Stimulated activated CD4-positive, alpha-beta T cell treated with anti-CD3 and anti-CD28 coated beads, Interleukin-15, amount 100 ng/mL, for 48 hours (primary cell): ENCODE results near the gene PIEZO2.
"Not testable (repeated sequence)": the region's sequence is repeated elsewhere in the genome, so short reads cannot be mapped to it uniquely, and the experiment has no call there.

Experiments used
- DNase-seq, 2 donors: peaks; one replicate each; pipeline ENCODE4 v3.0.0-alpha.2; 2020; ENCODE audit warnings: low read depth in 2 of 2

PIEZO2 gene

DNA sequence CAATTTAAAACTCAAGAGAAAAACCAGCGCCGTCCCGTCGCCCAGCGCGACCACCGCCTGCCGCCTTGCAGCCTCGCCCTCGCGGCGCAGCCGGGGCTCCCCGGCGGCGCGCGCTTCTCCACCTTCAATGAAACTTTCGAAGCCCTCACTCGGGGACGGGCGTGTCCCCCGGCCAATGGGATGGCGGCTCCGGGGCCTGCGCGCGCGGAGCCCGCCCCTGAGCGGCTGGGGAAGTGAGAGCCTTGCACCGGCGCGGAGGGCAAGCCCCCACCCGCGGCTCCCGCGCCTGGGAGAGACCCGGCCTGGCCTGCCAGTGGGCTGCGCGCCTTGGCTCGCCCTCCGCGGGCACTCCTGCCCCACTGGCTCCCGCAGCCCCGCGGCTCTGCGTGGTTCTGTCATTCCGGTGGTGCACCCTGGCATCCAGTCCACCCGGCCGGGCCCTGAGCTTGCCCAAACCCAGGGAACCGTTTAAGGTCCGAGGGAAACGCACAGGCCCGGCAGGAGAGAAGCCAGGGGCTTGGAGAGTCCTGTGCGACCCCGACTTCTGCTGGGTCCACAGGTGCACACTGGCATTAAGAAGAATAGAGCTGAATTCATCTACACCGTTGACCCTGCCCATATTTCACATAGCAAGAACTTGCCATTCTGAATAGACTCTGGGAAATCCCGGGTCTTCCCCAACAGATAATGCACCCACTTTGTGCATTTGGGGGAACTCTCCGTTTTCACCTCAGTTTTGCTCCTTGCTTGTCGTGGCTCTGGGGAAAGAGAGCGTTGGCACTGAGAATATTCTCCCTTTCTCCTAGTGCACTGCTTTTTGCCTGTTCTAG is at the start of gene PIEZO2:
PIEZO2 (minus strand) TSS at position 129 of the 830 bp plus-strand sequence. CDS start 981 bp downstream, outside the sequence.
- DNase-seq = no peak

DNA sequence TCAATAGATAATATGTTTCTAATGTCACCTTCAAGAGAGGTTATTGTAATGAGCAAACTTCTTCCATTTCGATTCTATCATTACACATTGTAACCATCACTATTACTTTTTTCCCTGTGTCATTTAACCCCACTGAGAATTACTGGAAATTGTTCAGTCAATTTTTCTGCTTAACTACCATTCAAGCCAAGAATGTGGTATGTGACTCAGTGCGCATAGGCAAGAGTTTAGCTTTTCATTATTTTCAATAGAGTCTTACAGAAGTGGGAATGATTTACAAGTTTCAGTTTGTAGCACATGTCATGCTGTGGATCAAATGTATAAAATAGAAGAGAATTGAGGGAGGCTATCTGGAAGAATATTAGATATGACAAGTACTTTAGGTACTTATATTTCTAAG is 34.3 kb upstream of the PIEZO2 start:
- no peak for DNase-seq

DNA sequence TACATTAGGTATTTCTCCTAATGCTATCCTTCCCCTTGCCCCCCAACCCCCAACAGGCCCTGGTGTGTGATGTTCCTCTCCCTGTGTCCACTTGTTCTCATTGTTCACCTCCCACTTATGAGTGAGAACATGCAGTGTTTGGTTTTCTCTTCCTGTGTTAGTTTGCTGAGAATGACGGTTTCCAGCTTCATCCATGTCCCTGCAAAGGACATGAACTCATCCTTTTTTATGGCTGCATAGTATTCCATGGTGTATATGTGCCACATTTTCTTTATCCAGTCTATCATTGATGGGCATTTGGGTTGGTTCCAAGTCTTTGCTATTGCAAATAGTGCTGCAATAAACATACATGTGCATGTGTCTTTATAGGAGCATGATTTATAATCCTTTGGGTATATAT is 32.3 kb upstream of the PIEZO2 start:
- not testable (repeated sequence) for DNase-seq

DNA sequence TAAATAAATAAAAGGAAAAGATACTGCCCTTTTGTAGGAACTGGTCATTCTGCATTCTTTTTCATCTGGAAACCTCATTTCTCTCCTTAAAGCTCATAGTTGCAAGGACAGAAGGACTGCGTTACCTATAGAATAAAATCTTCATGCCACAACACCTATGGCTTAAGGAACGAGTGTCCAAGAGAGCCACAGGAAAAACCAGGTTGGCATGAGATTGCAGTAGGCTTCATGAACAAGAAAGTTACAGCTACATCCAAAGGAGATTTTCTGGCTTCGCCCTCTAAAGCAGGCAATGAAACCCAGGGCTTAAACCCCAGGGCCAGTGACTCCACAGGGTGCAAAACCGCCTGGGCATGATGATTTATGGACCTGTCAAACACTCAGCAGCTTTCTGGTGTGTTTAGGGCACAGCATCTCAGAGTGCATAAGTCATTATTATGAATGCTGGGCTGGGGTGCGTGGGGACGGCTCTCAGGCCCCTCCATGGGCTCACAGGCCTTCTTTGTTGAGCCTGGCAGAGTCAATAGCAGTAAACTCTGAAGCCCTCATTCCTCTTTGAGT is 30.7 kb upstream of the PIEZO2 start:
- no peak for DNase-seq

DNA sequence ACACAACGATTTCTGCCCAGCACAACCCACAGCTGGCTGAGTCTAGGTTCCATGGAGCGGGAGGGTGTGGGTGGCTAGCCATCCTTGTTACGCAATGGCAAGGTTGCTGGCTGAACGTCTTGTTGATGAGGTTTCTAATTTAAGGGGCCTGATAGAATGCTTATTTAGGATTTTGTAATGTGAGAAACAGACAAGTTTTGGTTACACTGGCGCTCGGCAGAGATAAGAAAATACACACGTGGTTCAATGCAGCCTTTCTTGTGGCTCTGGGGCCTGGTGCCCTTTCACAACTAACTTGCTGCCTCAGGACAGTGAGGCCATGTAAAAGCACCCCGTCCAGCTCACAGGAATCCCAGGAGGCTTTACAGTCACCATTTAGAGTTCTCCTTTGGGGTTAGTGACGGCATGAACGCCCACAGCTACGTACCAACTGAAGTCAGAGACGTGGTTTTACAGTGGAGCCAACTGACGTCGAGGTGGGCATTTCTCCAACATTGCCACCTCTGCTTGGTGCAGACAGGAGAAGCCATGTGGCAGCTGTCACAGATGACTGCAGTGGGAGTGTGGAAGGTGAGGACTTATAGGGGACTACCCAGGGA is 29.7 kb upstream of the PIEZO2 start:
- DNase-seq = no peak

DNA sequence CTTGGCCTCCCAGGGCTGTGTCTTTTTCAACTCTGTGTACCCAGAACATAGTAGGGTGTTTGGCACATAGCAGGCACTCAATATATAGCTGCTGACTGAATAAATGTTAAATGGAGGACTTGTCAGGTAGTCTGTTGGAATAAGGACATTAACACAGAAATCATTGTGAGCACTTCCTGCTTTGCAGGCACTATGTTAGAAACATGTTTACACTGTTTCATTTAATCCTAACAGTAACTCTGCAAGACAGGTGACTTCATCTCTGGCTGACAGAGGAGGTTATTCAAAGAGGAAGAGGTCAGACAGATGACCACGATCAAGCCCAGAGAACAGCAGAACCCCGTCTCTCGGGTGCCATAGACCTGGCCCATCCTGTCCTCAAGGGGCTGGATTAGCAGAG is 28.0 kb upstream of the PIEZO2 start:
- no peak for DNase-seq

DNA sequence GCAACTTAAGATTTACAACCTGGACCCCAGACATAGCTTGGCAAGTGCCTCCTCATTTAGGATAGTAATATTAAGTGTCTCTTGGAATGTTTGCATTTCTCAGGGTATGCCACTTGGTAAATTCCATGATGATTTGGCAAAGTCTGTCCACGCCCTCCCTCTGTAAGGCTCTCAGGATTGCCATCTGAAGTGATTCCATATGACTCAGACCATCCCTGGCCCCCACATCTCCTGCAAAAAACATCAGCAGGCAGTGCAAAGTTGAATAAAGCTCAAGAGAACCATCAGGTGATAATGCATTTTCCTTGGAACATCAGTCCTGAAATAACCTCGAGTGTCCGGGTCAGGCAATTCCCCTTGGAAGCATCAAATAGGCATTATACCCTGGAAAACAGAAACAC is 27.1 kb upstream of the PIEZO2 start:
- no peak for DNase-seq

DNA sequence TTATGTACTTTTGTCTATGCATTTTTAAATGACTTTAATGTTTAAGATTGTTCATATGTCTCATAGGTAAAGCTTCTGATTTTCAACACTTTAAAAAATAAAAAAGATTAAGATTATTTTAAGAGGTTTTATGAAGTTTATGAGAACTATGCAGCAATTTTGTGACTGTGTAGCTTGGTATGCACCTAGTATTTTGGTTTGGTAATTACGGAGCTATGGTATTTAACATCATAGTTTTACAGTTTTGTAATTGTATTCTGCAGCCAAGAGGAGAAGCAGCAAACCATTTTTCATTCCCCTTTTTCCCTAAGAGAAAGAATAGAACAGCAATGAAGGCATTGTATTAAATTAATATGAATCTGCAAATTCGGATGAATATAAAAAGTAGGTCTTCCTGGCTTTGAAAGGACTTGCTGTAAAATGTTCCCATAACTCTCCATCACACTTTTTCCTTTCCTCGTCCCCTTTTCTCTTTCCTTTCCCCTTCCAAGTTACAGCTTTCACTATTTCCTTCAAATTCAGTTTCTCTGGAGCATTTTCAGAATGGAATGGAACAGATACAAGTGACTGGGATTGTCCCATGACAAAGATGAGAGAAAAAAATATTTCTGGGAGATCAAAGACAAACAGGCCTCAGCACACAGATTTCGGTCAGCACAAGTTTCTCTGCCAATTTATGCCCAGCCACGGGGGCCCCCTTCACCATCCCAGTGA is 26.1 kb upstream of the PIEZO2 start:
- DNase-seq = no peak

DNA sequence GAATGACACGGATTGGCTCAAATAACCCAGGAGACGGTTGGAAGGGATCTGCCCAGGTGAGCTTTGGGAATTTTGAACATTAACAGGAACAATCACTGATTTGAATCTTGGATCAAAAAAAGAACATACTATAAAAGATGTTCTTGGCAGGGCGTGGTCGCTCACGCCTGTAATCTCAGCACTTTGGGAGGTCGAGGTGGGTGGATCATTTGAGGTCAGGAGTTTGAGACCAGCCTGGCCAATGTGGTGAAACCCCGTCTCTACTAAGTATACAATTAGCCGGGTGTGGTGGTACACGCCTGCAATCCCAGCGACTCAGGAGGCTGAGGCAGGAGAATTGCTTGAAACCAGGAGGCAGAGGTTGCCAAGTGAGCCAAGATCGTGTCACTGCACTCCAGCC is 24.8 kb upstream of the PIEZO2 start:
- DNase-seq = not testable (repeated sequence)

DNA sequence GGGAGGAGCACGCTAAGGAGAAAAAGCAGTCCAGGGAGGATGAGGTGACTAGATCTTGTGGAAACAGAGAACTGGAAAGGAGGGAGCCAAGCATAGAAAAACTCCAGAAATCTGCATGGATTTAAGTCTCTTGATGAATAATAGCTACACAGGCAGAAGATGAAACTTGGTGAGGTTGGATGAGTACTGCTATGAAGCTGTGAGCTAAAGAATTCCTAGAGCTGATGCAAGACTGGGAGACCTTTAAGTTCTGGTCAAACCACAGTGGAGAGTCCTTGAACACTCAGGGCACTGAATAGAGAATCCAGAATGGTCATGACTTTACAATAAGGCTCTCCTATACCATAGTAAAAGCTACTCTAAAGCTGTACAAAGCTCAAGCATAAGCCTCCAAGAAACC is 18.4 kb upstream of the PIEZO2 start:
- no peak for DNase-seq

DNA sequence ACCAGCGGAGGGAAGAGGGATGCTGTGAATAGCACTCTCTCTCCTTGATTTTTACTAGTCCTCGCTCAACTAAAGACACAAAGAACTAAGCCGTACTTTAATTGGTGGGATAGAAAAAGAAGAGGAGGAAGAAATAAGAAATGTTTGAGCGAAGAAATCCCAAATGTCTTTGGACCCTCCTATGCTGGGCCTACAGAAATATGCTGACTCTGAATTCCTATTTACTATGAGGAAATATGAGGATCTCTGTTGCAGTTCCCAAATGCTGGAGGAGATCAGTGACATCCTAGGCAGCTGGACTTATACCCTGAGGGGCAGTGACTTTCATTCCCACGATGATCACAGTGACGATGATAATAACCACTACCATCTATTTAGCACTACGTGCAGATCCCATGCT is 16.6 kb upstream of the PIEZO2 start:
- no peak for DNase-seq

DNA sequence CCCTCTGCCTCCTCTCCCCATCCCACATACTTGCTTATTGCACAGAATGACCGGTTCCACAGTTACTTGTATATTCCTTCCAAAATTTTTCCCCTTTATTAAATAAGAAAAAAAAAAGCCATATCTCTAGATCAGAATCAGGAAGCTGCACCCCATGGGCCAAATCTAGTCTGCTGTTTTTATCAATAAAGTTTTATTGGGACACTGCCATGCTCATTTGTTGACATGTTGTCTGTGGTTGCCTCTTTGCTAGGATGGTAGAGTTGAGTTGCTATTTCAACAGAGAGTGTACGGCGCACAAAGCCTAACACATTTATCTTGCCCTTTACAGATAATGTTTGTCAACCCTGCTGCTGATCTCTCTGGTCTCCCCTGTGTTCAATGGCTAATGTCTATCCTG is 15.8 kb upstream of the PIEZO2 start:
- no peak for DNase-seq

DNA sequence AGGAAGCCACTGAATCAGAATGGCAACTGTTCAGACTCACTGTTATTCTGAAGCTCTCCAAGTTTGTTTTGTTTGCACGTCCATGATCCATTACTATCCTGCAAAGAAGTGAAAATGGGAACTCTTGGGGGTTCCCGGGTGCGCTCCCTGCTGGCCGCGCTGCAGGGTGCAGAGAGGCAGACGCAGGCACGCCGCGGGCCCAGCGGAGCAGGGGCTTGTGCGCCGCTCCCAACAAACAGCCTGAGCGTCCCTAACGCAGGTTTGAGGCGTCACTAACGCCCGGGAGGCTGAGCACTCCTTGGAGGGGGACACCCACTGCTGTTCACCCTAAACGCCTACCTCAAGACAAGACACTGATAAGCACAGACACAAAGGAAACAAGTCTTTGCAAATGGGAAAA is 14.3 kb upstream of the PIEZO2 start:
- DNase-seq = no peak

DNA sequence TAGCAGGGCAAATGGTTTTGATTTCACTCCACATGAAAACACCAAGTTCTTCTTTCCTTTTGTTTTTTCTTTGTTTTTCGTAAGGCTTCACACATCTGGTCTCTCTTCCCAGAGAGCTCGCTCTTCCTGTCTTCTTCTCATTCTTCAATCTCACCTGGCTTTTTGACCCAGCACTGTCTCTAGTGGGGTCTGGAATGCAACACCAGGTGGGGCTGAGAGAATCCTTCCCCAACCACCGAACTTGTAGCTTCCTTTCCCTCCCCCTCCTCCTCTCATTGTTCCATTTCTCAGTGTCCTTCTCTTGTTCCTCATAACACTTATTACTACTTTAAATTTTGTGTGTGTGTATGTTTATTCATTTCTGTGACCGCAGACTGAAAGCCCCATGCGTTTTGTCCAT is 13.5 kb upstream of the PIEZO2 start:
- DNase-seq = no peak

DNA sequence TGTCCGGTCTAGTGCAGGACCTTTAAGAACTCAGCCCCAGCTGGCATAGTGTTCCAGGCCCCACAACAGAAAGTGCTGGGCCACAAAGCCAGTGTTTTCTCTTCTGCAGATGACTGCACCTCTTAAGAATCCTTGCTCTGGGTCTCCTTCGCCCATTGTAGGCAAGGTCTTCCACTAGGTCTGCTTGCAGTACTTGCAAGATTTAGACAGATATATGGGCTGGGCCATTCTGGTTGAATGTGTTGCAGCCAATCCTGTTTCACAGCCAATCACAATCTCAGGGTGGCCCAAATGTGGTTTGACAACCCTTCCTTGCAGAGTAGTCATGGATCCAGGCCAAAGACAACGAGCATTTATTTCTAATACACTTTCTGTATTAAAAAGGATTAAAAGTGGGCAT is 13.1 kb upstream of the PIEZO2 start:
- no peak for DNase-seq

DNA sequence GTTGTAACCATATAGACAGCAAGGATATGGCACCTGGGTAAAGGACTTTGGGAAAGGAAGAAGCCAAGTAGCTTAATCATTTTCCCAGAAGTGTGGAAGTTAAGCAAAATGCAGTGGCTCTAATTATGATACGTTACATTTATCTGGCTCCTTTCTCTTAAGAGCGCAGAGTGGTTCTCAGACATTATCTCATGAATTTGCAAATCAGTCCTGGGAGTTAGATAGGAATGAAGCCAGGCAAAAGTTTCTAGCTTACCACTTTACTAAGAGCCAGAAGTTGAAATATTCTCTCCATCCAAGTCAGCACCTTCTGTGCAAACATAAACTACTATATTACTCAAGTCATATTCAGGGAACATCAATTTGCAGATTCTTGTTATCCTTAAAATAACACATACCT is 10.9 kb upstream of the PIEZO2 start:
- no peak for DNase-seq

DNA sequence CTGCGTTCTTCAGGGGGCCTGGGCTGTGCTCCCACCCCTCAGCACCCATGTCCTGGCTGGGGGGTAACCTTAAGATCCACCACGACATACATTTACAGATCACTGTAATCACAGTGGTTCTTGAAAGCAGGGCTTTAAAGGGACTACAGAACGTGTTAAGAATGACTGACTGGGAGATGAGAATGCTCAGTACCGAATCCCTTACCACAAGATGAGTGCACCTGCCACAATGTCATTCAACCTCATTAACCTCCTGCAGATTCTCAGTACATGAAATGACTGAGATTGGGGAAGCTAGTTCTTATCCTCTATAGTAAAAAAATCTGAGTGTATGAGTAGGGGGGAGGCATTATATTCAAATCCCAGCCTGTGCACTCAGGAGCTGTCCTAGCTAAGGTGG is 10.5 kb upstream of the PIEZO2 start:
- no peak for DNase-seq

DNA sequence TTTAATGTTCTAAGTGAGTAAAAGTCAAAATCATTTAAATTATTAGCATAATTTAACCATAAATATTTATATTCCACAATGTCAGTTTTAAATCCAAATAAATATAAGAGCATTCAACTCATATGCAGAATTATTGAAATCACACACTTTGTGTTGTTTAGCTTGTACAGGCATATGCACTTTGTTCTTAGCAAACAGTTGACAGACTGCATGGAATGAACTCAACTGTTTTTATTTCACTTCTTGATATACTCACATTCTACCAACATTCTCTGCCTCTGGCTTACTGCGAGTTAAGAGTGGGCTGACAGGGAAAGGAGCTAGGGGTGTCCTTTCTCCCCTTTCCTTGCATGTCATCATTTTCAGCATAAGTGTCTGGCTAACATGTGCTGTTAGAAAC is 7.6 kb upstream of the PIEZO2 start:
- no peak for DNase-seq

DNA sequence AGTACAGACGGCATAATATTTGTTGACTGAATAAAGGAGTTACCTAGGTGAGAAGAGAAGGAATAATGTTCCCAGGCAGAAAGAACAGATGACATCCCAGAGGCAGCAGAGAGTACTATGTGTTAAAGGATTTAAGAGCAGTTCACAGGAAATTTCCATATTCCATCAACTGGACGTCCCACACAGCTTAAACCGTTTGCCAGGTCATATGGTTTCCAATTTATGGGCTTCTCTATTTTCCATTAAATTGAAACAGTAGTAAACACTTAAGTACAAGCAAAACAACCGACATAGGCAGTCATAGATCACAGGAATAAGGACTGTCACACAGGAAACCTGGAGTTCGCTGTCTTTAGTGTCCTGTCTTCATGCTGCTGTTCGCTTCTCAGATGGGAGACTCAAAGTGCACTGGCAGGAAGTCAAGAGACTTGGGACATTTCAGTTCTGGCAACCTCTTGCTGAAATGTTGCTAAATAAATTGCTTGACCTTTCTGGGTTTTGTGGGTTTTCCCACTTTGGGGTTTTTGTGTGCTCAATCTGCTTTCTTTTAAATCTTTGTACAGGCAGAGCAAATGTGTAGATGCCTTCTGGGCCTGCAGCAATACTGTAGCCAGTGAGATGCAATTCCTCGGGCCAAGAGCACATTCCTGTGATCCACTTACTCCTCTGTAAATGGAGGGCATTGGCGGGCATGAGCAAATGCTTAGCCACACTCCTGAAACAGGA is 5.8 kb upstream of the PIEZO2 start:
- DNase-seq = no peak

DNA sequence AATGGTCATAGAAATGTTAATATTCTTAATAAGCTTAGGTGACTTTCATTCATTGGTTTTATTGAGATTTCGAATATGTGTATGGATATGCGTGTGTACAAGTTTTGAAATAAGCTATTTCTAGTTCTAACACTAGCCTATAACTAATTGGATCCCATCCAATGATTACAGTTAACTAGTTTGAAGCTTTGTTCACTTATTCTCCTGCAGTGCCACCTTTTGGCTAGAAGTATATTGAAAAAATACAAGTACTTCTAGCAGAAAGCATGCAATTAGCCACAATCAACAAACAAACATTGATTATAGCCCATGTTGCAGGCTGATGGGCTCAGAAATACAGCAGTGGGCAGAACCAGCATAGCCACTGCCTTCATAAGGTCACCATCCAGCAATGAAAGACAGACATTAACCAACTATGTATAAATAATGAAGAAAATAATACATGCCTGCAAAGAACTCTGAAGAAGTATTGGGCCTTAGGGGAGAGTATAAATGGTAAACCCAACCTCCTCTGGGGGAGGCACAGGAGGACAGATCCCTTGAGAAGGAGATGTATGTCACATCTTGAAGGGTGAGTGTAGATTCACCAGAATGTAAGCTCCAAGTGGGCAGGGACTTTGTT is 5.1 kb upstream of the PIEZO2 start:
- DNase-seq = no peak

DNA sequence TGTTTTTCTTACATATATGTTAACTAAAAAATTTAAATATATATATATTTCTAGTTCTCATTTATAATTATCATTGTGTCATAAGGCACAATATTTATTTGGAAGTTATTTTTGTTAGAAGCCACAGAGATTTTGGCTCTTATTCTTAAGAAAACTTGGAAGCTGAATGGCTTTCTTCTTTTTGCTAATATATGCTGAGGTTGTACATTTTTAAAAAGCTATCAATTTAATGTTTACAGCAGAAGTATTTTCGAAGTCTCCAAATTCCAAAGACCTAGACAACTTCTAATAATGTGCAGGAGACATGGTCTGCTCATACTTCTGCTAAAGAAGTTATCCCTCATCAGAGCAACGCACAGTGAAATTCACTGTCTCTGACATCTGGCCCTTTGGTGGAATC is 3.7 kb upstream of the PIEZO2 start:
- DNase-seq = no peak

DNA sequence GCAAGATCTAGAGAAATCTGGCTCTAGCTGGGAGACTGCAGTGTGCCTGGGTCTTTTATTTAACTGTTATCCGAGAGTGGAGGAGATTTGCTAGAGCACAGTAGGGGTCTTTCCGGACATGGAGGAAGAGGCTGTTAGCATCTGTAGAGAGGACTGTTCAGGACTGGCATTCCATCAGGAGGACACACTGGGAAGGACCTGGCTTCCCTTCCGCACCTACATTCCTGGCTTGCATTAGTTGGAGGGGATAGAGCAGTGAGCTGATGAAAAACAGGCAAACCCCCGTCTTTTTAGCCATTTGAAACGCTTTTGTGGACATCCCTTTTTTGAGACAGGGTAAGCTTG is 874 bp upstream of the PIEZO2 start:
- no peak for DNase-seq
